SU-DHL-6 (cell line): ENCODE measurements around the gene OTC.

Experiments
- CTCF ChIP-seq: fragments of 200-600 bp; sonication (generic); IDR thresholded peaks from one replicate; pipeline ENCODE4 v1.5.1; 2017; ENCODE audit warnings: antibody characterized with exemption, mild to moderate bottlenecking, low read length, moderate library complexity; ENCODE audit not compliant: insufficient read depth, poor library complexity, severe bottlenecking
- EZH2phosphoT487 ChIP-seq: fragments of 200-600 bp; sonication (generic), shearing (Covaris generic); conservative IDR thresholded peaks from 2 replicates; pipeline ENCODE4 v1.6.1; 2018; ENCODE audit warnings: mild to moderate bottlenecking, antibody characterized with exemption, low read length, moderate library complexity, mixed read lengths

GRCh38 chrX:38435130-38435529, 82.7 kb downstream of the OTC start:
- TF ChIP-seq CTCF (no peak), EZH2phosphoT487 (no peak)
